GM23338 (cell line): ENCODE measurements around the gene ADGRB2. TPM values are rescaled to one million over a fixed set of nuclear protein-coding genes. Genes with fewer than 3 reads are reported as not detected.
A peak's percentile ranks its signal among the peaks of the same experiment; 100 is the strongest.

Experiments used
- ATAC-seq: fragments of 200-7000 bp; cut with Tn5 transposase; 3 replicates; pipeline ENCODE4 v1.9.1; 2020
- DNase-seq: peaks from one replicate; pipeline ENCODE4 v3.0.0-alpha.2; 2015; ENCODE audit warnings: low spot score
- H2AFZ ChIP-seq: fragments of 200-600 bp; sonication (generic); 2 replicates; pipeline ENCODE4 v1.8.0; 2016; ENCODE audit warnings: antibody characterized with exemption, mild to moderate bottlenecking, moderate library complexity
- H3F3A ChIP-seq: fragments of 200-600 bp; sonication (generic); replicated peaks from 2 replicates; pipeline ENCODE4 v1.8.0; 2017; ENCODE audit warnings: antibody characterized with exemption, mixed run types, low read depth
- H3K27ac ChIP-seq: fragments of 200-600 bp; sonication (generic); 2 replicates; pipeline ENCODE4 v1.6.1; 2016; ENCODE audit warnings: low read depth
- H3K27me3 ChIP-seq: fragments of 200-600 bp; sonication (generic); 2 replicates; pipeline ENCODE4 v1.8.0; 2016; ENCODE audit warnings: mild to moderate bottlenecking, mixed run types, moderate library complexity; ENCODE audit not compliant: insufficient read depth
- H3K36me3 ChIP-seq: fragments of 200-600 bp; sonication (generic); 2 replicates; pipeline ENCODE4 v1.8.0; 2016; ENCODE audit warnings: mild to moderate bottlenecking; ENCODE audit not compliant: insufficient read depth
- H3K4me1 ChIP-seq: fragments of 200-600 bp; sonication (generic); 2 replicates; pipeline ENCODE4 v1.8.0; 2016; ENCODE audit warnings: mild to moderate bottlenecking, moderate library complexity; ENCODE audit not compliant: insufficient read depth
- H3K4me2 ChIP-seq: fragments of 200-600 bp; sonication (generic); 2 replicates; pipeline ENCODE4 v1.7.1; 2017; ENCODE audit warnings: mixed run types
- H3K4me3 ChIP-seq: fragments of 200-600 bp; sonication (generic); 2 replicates; pipeline ENCODE4 v1.6.1; 2016; ENCODE audit warnings: mixed run types
- H3K79me2 ChIP-seq: fragments of 200-600 bp; sonication (generic); replicated peaks from 2 replicates; pipeline ENCODE4 v1.8.0; 2017; ENCODE audit warnings: mild to moderate bottlenecking; ENCODE audit not compliant: insufficient read depth
- H3K9me2 ChIP-seq: fragments of 200-600 bp; sonication (generic); 2 replicates; pipeline ENCODE4 v1.8.0; 2017; ENCODE audit not compliant: insufficient read depth
- H4K20me1 ChIP-seq: fragments of 200-600 bp; sonication (generic); replicated peaks from 2 replicates; pipeline ENCODE4 v1.8.0; 2017; ENCODE audit warnings: mild to moderate bottlenecking; ENCODE audit not compliant: insufficient read depth
- H3K27ac Mint-ChIP-seq: 2 replicates; pipeline ENCODE4 v1.8.0; 2020; ENCODE audit warnings: inconsistent platforms, mild to moderate bottlenecking, moderate library complexity, mixed read lengths
- H3K27me3 Mint-ChIP-seq: 3 replicates; pipeline ENCODE4 v1.8.0; 2022; ENCODE audit warnings: low read depth, mild to moderate bottlenecking, moderate library complexity, mixed read lengths, inconsistent platforms; ENCODE audit not compliant: insufficient read depth, poor library complexity
- H3K36me3 Mint-ChIP-seq: 3 replicates; pipeline ENCODE4 v1.8.0; 2021; ENCODE audit warnings: low read depth, mild to moderate bottlenecking, inconsistent platforms, moderate library complexity, mixed read lengths
- H3K4me1 Mint-ChIP-seq: 3 replicates; pipeline ENCODE4 v1.8.0; 2020; ENCODE audit warnings: mild to moderate bottlenecking, inconsistent platforms, mixed read lengths
- H3K4me3 Mint-ChIP-seq: 3 replicates; pipeline ENCODE4 v1.8.0; 2021; ENCODE audit warnings: moderate library complexity, mild to moderate bottlenecking, inconsistent platforms, mixed read lengths
- H3K9me3 Mint-ChIP-seq: 3 replicates; pipeline ENCODE4 v1.8.0; 2020; ENCODE audit warnings: moderate library complexity, mild to moderate bottlenecking, inconsistent platforms, mixed read lengths
- EZH2 ChIP-seq: fragments of 200-600 bp; sonication (generic); IDR thresholded peaks from one replicate; pipeline ENCODE4 v1.8.0; 2017; ENCODE audit warnings: antibody characterized with exemption, mild to moderate bottlenecking, low read depth; ENCODE audit not compliant: unreplicated experiment
- EZH2phosphoT487 ChIP-seq: fragments of 200-600 bp; sonication (generic); IDR thresholded peaks from one replicate; pipeline ENCODE4 v1.8.1; 2018; ENCODE audit warnings: antibody characterized with exemption; ENCODE audit not compliant: unreplicated experiment
- POLR2AphosphoS5 ChIP-seq: IDR thresholded peaks from 2 replicates; pipeline ENCODE4 v1.6.1; 2016; ENCODE audit warnings: antibody characterized with exemption, low read depth
- ZNF114 ChIP-seq: fragments of 250-450 bp; sonication (Bioruptor Pico); IDR thresholded peaks from 2 replicates; pipeline ENCODE4 v1.5.0; 2020; ENCODE audit warnings: mild to moderate bottlenecking, moderate library complexity
- ZNF331 ChIP-seq: fragments of 250-450 bp; sonication (Bioruptor Pico); IDR thresholded peaks from 2 replicates; pipeline ENCODE4 v1.5.0; 2020; ENCODE audit warnings: low read depth, mild to moderate bottlenecking, moderate library complexity
- polyA plus RNA-seq: library from polyadenylated mRNA; unstranded; fragments of >200 nt; fragmentation: Nextera tagmentation; extraction: Ambion mirVana; gene quantifications from 2 replicates; pipeline ENCODE4 v1.2.1, GENCODE V29; 2016
- total RNA-seq: library from RNA; depleted of rRNA; stranded (reverse); fragments of >200 nt; shearing (Covaris generic); gene quantifications from 2 replicates; pipeline ENCODE4 v1.2.3, GENCODE V29; 2014
- TF ChIP-seq, protein P1 (sequence below), 2 experiments: fragments of 200-600 bp in 1 of 2; sonication (generic) in 1 of 2; conservative IDR thresholded peaks; 2 replicates each; pipeline versions ENCODE4 v1.5.1 to v1.6.1; 2016 to 2017; ENCODE audit warnings: antibody characterized with exemption in 2 of 2, low read depth in 2 of 2, mild to moderate bottlenecking in 2 of 2, moderate library complexity in 1 of 2
- TF ChIP-seq, protein P2 (sequence below): IDR thresholded peaks from 2 replicates; pipeline ENCODE4 v1.6.1; 2016; ENCODE audit warnings: antibody characterized with exemption
- TF ChIP-seq, protein P3 (sequence below): IDR thresholded peaks from one replicate; pipeline ENCODE4 v1.6.1; 2018; ENCODE audit warnings: antibody characterized with exemption; ENCODE audit not compliant: unreplicated experiment

ADGRB2 gene
- total and polyA plus RNA-seq, 2 experiments from 2014 or later: 8.0 to 27.8 TPM

DNA sequence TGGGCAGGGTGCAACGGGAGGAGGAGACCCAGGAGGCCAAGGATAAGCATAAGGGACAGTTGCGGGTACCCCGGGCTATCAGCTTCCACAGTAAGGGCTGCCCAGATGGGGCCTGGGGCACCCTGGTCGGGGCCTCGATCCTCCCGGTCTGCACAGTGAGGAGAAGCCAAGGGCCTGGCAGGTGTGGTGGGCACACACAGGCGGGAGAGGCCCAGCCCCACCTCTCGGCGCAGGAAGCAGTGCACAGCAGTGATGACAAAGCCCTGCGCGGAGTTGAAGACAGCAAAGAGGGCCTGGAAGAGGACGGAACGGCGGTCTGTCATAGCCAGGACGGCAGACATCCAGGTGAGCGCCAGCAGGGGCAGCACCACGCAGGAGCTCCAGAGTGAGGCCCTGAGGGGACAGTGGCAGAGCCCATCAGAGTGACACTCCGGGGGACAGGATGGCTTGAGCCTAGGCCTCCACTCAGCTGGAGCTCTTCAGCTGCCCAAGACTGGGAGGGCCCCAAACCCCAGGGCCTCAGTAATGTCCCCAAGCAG is 31.3 kb downstream of the ADGRB2 start:
- H3K27me3 Mint-ChIP-seq: no peaks in the 10 kb centered on the region
- no peaks in the 10 kb centered on the region for H3K36me3 ChIP-seq
- no peak overlapping the region for H3K4me3 Mint-ChIP-seq
- ATAC-seq (peak; percentile 58), DNase-seq (peak; percentile 33)
- no peaks in the 10 kb centered on the region for H3F3A ChIP-seq
- H3K4me3 ChIP-seq: no peak overlapping the region
- H3K27ac Mint-ChIP-seq: peak overlapping the region; percentile 13; the same call in 1 of the 2 replicates
- H3K27ac ChIP-seq: no peak overlapping the region
- H2AFZ ChIP-seq: no peak overlapping the region
- H3K9me2 ChIP-seq: no peaks in the 10 kb centered on the region
- no peaks in the 10 kb centered on the region for H4K20me1 ChIP-seq
- H3K4me2 ChIP-seq: no peak overlapping the region
- no peaks in the 10 kb centered on the region for H3K4me1 ChIP-seq
- no peaks in the 10 kb centered on the region for H3K79me2 ChIP-seq
- H3K9me3 Mint-ChIP-seq: no peaks in the 10 kb centered on the region
- TF ChIP-seq POLR2AphosphoS5 (no peak), ZNF331 (CRISPR knock-in tag) (no peak), EZH2 (no peak)
- TF ChIP-seq, protein P1, sequence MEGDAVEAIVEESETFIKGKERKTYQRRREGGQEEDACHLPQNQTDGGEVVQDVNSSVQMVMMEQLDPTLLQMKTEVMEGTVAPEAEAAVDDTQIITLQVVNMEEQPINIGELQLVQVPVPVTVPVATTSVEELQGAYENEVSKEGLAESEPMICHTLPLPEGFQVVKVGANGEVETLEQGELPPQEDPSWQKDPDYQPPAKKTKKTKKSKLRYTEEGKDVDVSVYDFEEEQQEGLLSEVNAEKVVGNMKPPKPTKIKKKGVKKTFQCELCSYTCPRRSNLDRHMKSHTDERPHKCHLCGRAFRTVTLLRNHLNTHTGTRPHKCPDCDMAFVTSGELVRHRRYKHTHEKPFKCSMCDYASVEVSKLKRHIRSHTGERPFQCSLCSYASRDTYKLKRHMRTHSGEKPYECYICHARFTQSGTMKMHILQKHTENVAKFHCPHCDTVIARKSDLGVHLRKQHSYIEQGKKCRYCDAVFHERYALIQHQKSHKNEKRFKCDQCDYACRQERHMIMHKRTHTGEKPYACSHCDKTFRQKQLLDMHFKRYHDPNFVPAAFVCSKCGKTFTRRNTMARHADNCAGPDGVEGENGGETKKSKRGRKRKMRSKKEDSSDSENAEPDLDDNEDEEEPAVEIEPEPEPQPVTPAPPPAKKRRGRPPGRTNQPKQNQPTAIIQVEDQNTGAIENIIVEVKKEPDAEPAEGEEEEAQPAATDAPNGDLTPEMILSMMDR (conservative IDR thresholded peaks at IDR 0.05; ENCODE audit: low read depth in 2 of 2): peak in 1 of 2 experiments; percentile 34; a peak in 2 of 4 replicates
- TF ChIP-seq, protein P2, sequence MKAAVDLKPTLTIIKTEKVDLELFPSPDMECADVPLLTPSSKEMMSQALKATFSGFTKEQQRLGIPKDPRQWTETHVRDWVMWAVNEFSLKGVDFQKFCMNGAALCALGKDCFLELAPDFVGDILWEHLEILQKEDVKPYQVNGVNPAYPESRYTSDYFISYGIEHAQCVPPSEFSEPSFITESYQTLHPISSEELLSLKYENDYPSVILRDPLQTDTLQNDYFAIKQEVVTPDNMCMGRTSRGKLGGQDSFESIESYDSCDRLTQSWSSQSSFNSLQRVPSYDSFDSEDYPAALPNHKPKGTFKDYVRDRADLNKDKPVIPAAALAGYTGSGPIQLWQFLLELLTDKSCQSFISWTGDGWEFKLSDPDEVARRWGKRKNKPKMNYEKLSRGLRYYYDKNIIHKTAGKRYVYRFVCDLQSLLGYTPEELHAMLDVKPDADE: no peak
- no peaks in the 10 kb centered on the region; the same call in 2 of the 3 replicates for H3K36me3 Mint-ChIP-seq
- no peaks in the 10 kb centered on the region for H3K27me3 ChIP-seq
- peaks cover 9% of the 10 kb centered on the region; the same call in 2 of the 3 replicates for H3K4me1 Mint-ChIP-seq

DNA sequence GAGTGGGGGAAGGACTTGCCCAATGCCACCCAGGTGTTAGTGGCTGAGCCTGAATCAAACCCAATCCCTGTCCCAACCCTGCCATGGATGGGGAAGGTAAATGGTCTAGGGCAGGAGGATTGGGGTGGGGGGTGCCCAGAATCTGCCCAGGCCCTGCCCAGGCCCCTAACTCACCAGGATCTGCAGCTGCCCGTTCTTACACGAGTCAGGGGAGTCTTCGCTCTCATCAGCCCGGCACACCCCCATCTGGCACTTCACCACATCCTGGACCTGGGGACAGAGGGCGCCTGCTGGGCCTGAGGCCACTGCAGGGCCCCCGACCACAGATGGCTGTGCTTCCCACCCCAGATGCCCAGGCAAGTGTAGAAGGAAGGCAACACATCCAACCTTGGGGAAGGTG is 31.8 kb downstream of the ADGRB2 start:
- DNase-seq (no peak), ATAC-seq (no peak)
- H3K4me3 ChIP-seq: no peak overlapping the region
- H3K79me2 ChIP-seq: no peaks in the 10 kb centered on the region
- Mint-ChIP-seq H3K4me3 (no peak overlapping the region), H3K27ac (no peak overlapping the region), H3K36me3 (no peaks in the 10 kb centered on the region; the same call in 2 of the 3 replicates), H3K4me1 (peaks cover 9% of the 10 kb centered on the region; the same call in 2 of the 3 replicates), H3K27me3 (no peaks in the 10 kb centered on the region), H3K9me3 (no peaks in the 10 kb centered on the region)
- H3K4me2 ChIP-seq: no peak overlapping the region
- H3K36me3 ChIP-seq: no peaks in the 10 kb centered on the region
- H3K9me2 ChIP-seq: no peaks in the 10 kb centered on the region
- H3F3A ChIP-seq: no peaks in the 10 kb centered on the region
- H3K4me1 ChIP-seq: no peaks in the 10 kb centered on the region
- no peak overlapping the region for H2AFZ ChIP-seq
- no peaks in the 10 kb centered on the region for H3K27me3 ChIP-seq
- no peaks in the 10 kb centered on the region for H4K20me1 ChIP-seq
- H3K27ac ChIP-seq: no peak overlapping the region
- TF ChIP-seq ZNF331 (CRISPR knock-in tag) (no peak), EZH2phosphoT487 (no peak), POLR2AphosphoS5 (no peak), ZNF114 (CRISPR knock-in tag) (no peak)
- TF ChIP-seq, protein P3, sequence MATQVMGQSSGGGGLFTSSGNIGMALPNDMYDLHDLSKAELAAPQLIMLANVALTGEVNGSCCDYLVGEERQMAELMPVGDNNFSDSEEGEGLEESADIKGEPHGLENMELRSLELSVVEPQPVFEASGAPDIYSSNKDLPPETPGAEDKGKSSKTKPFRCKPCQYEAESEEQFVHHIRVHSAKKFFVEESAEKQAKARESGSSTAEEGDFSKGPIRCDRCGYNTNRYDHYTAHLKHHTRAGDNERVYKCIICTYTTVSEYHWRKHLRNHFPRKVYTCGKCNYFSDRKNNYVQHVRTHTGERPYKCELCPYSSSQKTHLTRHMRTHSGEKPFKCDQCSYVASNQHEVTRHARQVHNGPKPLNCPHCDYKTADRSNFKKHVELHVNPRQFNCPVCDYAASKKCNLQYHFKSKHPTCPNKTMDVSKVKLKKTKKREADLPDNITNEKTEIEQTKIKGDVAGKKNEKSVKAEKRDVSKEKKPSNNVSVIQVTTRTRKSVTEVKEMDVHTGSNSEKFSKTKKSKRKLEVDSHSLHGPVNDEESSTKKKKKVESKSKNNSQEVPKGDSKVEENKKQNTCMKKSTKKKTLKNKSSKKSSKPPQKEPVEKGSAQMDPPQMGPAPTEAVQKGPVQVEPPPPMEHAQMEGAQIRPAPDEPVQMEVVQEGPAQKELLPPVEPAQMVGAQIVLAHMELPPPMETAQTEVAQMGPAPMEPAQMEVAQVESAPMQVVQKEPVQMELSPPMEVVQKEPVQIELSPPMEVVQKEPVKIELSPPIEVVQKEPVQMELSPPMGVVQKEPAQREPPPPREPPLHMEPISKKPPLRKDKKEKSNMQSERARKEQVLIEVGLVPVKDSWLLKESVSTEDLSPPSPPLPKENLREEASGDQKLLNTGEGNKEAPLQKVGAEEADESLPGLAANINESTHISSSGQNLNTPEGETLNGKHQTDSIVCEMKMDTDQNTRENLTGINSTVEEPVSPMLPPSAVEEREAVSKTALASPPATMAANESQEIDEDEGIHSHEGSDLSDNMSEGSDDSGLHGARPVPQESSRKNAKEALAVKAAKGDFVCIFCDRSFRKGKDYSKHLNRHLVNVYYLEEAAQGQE: no peak
